Activated CD8-positive, alpha-beta memory T cell treated with anti-CD3 and anti-CD28 coated beads, Interleukin-2, amount 10 ng/mL, durations not matched to agents 7 days and 5 days (primary cell): ENCODE results near the gene HSPA9. TPM values are rescaled to one million over a fixed set of nuclear protein-coding genes. Genes with fewer than 3 reads are reported as not detected.

Source experiments
- ATAC-seq: fragments of 150-1000 bp; cut with Tn5 transposase; one replicate; pipeline ENCODE4 v1.10.0; 2021; ENCODE audit warnings: moderate library complexity
- CTCF ChIA-PET: fragments of 350-600 bp; sonication (Branson Sonifier 250); formaldehyde crosslinking; loops from one replicate; lab custom pipeline; 2021; ENCODE audit warnings: antibody characterized with exemption; lab: Charles Lee
- DNase-seq: peaks from one replicate; pipeline ENCODE4 v3.0.0-alpha.2; 2020
- H3K27ac Mint-ChIP-seq: one replicate; pipeline ENCODE4 v1.8.0; 2021; ENCODE audit warnings: mild to moderate bottlenecking, mixed read lengths
- H3K27me3 Mint-ChIP-seq: one replicate; pipeline ENCODE4 v1.8.0; 2021; ENCODE audit warnings: mixed read lengths
- H3K36me3 Mint-ChIP-seq: one replicate; pipeline ENCODE4 v1.8.0; 2021; ENCODE audit warnings: mild to moderate bottlenecking, mixed read lengths
- H3K4me1 Mint-ChIP-seq: one replicate; pipeline ENCODE4 v1.8.0; 2021; ENCODE audit warnings: mixed read lengths
- H3K4me3 Mint-ChIP-seq: one replicate; pipeline ENCODE4 v1.8.0; 2021; ENCODE audit warnings: mild to moderate bottlenecking, moderate library complexity, mixed read lengths
- H3K9me3 Mint-ChIP-seq: one replicate; pipeline ENCODE4 v1.8.0; 2022; ENCODE audit warnings: low read depth, mixed read lengths
- total RNA-seq, 2 experiments: library from RNA; stranded (reverse); gene quantifications; one replicate each; pipeline ENCODE4 v1.2.3, GENCODE V29; 2021

Gene HSPA9
- total RNA-seq, 2 experiments from 2014 or later: 208 to 309 TPM

- DNase-seq: no peak
- ATAC-seq: no peak
- CTCF ChIA-PET: interaction anchor here (1.0 to 8.1 kb wide), 12 partner anchors 12 to 318 kb away, joined by 3 to 91 read pairs (median 6); partner anchors contain the start of gene EGR1
- Mint-ChIP-seq H3K27me3 (no peaks in the 10 kb centered on the region), H3K4me3 (no peak overlapping the region), H3K9me3 (no peaks in the 10 kb centered on the region), H3K27ac (peak overlapping the region; percentile 34), H3K4me1 (no peaks in the 10 kb centered on the region), H3K36me3 (peaks cover 14% of the 10 kb centered on the region)
Measured at GRCh38 chr5:138504799-138505198, 70.4 kb downstream of the HSPA9 start.

Other genes starting within 250 kb of the HSPA9 start
- gene CDC25C, start 243.6 kb downstream of the HSPA9 start, total RNA-seq: 10 to 100 TPM; 14.9 to 21.3 TPM
- gene FAM53C, start 237.1 kb downstream of the HSPA9 start, total RNA-seq: 10 to 100 TPM; 30.5 to 33.5 TPM
- 10 to 100 TPM; 57.4 to 60.5 TPM for gene KDM3B, start 222.7 kb downstream of the HSPA9 start, total RNA-seq
- gene REEP2, start 136.3 kb downstream of the HSPA9 start, total RNA-seq: 1 to 10 TPM; 1.7 to 5.4 TPM
- gene EGR1, start 109.9 kb downstream of the HSPA9 start, total RNA-seq: 10 to 100 TPM; 10.0 to 10.7 TPM
- gene ETF1, start 32.2 kb downstream of the HSPA9 start, total RNA-seq: 100 to 1,000 TPM in 1 of 2 experiments, 10 to 100 TPM in 1; 92.2 to 134 TPM
- 10 to 100 TPM; 62.0 to 89.8 TPM for gene CTNNA1, start 178.0 kb upstream of the HSPA9 start, total RNA-seq